Hepatocyte (in vitro differentiated cells): ENCODE data around the gene PFN4.

ENCODE experiments used
- EZH2 ChIP-seq: fragments of 200-600 bp; sonication (generic); IDR thresholded peaks from 2 replicates; pipeline ENCODE4 v1.6.1; 2016; ENCODE audit warnings: antibody characterized with exemption, mild to moderate bottlenecking, borderline replicate concordance
- EZH2phosphoT487 ChIP-seq: fragments of 200-600 bp; sonication (generic); IDR thresholded peaks from one replicate; pipeline ENCODE4 v1.6.1; 2018; ENCODE audit warnings: antibody characterized with exemption, mild to moderate bottlenecking, low read depth, moderate library complexity; ENCODE audit not compliant: unreplicated experiment, severe bottlenecking
- TF ChIP-seq, protein P1 (sequence below): fragments of 200-600 bp; sonication (generic); IDR thresholded peaks from 2 replicates; pipeline ENCODE4 v1.5.1; 2016; ENCODE audit warnings: antibody characterized with exemption, mild to moderate bottlenecking; ENCODE audit not compliant: poor library complexity

DNA sequence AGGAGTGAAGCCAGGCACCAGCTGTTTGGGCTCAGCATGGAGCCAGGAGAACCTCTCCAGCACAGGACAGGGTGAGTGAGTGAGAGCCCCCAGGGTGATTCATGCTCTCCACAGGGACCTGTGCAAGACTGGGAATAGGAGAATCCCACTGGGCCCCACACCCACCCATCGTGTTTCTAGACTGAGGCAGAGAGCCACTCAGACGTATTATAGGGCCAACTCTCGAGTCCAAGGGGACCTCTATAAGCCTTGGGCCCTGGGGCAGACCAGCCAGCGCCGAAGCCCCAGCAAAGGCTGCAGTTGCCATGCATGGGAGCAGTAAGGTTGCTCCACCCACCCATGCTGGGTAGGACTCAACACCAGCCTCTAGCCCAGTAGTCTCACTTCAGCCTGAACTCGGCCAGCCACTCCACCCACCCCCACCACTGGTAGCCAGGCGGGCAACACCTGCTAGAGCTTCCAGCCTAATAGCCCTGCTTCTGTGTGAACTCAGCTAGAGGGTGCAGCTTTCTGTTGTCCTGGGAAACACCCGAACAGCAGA is 19.0 kb downstream of the PFN4 start:
- TF ChIP-seq, protein P1, sequence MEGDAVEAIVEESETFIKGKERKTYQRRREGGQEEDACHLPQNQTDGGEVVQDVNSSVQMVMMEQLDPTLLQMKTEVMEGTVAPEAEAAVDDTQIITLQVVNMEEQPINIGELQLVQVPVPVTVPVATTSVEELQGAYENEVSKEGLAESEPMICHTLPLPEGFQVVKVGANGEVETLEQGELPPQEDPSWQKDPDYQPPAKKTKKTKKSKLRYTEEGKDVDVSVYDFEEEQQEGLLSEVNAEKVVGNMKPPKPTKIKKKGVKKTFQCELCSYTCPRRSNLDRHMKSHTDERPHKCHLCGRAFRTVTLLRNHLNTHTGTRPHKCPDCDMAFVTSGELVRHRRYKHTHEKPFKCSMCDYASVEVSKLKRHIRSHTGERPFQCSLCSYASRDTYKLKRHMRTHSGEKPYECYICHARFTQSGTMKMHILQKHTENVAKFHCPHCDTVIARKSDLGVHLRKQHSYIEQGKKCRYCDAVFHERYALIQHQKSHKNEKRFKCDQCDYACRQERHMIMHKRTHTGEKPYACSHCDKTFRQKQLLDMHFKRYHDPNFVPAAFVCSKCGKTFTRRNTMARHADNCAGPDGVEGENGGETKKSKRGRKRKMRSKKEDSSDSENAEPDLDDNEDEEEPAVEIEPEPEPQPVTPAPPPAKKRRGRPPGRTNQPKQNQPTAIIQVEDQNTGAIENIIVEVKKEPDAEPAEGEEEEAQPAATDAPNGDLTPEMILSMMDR = no peak
- TF ChIP-seq EZH2phosphoT487 = no peak
- no peak for TF ChIP-seq EZH2
